ENCODE data around the gene TMEM69. TPM values are rescaled to one million over a fixed set of nuclear protein-coding genes. Genes with fewer than 3 reads are reported as not detected.

Gene TMEM69
- total and polyA plus RNA-seq, 2 of the 8 experiments (the other 6 are each of a cell fraction or from before 2014, with no cell fraction given) = 39.0 to 123 TPM

DNA sequence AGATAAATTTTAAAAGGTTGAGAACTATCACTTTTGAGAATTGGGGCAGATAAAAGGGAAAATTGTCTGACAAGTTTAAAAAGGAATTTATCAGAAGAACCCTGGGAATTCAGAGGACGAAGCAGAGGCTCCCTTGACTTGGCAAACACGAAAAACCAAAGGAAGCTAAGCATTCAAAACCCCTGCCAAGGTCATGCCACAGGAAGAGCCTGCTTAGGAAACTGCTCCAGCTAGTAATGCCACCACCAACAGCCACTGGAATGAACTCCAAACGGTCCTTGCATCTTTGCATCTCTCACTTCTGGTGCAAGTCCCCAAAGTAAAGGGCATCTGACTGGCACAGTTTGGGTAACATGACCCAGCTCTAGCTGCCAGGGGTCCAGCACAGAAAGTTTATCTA is 8.9 kb upstream of the TMEM69 start (continued):
- TF ChIP-seq, protein P1, sequence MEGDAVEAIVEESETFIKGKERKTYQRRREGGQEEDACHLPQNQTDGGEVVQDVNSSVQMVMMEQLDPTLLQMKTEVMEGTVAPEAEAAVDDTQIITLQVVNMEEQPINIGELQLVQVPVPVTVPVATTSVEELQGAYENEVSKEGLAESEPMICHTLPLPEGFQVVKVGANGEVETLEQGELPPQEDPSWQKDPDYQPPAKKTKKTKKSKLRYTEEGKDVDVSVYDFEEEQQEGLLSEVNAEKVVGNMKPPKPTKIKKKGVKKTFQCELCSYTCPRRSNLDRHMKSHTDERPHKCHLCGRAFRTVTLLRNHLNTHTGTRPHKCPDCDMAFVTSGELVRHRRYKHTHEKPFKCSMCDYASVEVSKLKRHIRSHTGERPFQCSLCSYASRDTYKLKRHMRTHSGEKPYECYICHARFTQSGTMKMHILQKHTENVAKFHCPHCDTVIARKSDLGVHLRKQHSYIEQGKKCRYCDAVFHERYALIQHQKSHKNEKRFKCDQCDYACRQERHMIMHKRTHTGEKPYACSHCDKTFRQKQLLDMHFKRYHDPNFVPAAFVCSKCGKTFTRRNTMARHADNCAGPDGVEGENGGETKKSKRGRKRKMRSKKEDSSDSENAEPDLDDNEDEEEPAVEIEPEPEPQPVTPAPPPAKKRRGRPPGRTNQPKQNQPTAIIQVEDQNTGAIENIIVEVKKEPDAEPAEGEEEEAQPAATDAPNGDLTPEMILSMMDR (IDR thresholded peaks at IDR 0.05; ENCODE audit: control extremely low read depth in 1 of 3, insufficient read depth in 1 of 3, low read depth in 1 of 3, low read length in 3 of 3) = no peak
- TF ChIP-seq BACH1 (IDR thresholded peaks at IDR 0.05; ENCODE audit: low read length) (no peak), NRF1 (IDR thresholded peaks at IDR 0.05; ENCODE audit: low read depth, low read length) (no peak), GTF2F1 (IDR thresholded peaks at IDR 0.05; ENCODE audit: borderline replicate concordance, low read depth, low read length) (no peak), SP1 (IDR thresholded peaks at IDR 0.05; ENCODE audit: low read depth, low read length) (no peak)
